ENCODE results near the gene MOB3B. TPM values are rescaled to one million over a fixed set of nuclear protein-coding genes. Genes with fewer than 3 reads are reported as not detected.

The MOB3B gene
- total RNA-seq, 2 experiments from 2014 or later = 0.25 to 0.30 TPM

- Histone ChIP-seq H3K4me1 (ENCODE audit: insufficient read depth, low read length) (no peaks in the 10 kb centered on the region), H3K27me3 (ENCODE audit: control insufficient read depth in 1 of 2, insufficient read depth in 2 of 2, low read length in 2 of 2) (no peaks in the 10 kb centered on the region), H3K4me3 (ENCODE audit: low read length) (no peak overlapping the region), H3K36me3 (ENCODE audit: insufficient read depth, low read length) (no peaks in the 10 kb centered on the region), H3K27ac (ENCODE audit: low read depth in 1 of 2, low read length in 2 of 2) (no peak overlapping the region), H3K9me3 (ENCODE audit: control insufficient read depth in 1 of 2, insufficient read depth in 1 of 2, low read length in 2 of 2) (peaks cover 0 to 4% of the 10 kb centered on the region in 2 experiments)
- no peak overlapping the region for H3K4me3 Mint-ChIP-seq
- POLR2A ChIA-PET = no interaction called here
- no peak for TF ChIP-seq CTCF (IDR thresholded peaks at IDR 0.05)
- DNase-seq (peak in 2 of 14 experiments; percentile 13 to 32), ATAC-seq (ENCODE audit: poor library complexity) (no peak)
- CTCF ChIA-PET = no interaction called here
- peaks cover 6% of the 10 kb centered on the region for H3K36me3 Mint-ChIP-seq (ENCODE audit: low read depth)
- intact Hi-C loops (cut with DNase I, micrococcal nuclease) = loop anchor here in 1 of 2 experiments (10.0 kb wide), 1 partner anchor 66 kb away; no protein-coding TSS in a partner anchor
- no peak overlapping the region for H3K27ac Mint-ChIP-seq
- H3K27me3 Mint-ChIP-seq = no peaks in the 10 kb centered on the region
- peaks cover under 1% of the 10 kb centered on the region for H3K4me1 Mint-ChIP-seq (ENCODE audit: low read depth)
- H3K9me3 Mint-ChIP-seq = no peaks in the 10 kb centered on the region
These were observed 38.5 kb downstream of the MOB3B start for GRCh38 chr9:27491154-27491553.

GRCh38 chr9:27489087-27489876 is 40.3 kb downstream of the MOB3B start:
- intact Hi-C loops (cut with DNase I, micrococcal nuclease) = loop anchor here in 1 of 2 experiments (10.0 kb wide), 1 partner anchor 54 kb away; no protein-coding TSS in a partner anchor
- Mint-ChIP-seq H3K36me3 (ENCODE audit: low read depth) (peaks cover 6% of the 10 kb centered on the region), H3K4me1 (ENCODE audit: low read depth) (peaks cover 17% of the 10 kb centered on the region), H3K9me3 (no peaks in the 10 kb centered on the region), H3K27ac (no peak overlapping the region), H3K27me3 (no peaks in the 10 kb centered on the region), H3K4me3 (no peak overlapping the region)
- no peak overlapping the region for H3K27ac ChIP-seq (ENCODE audit: low read depth in 1 of 2, low read length in 2 of 2)
- H3K4me1 ChIP-seq (ENCODE audit: insufficient read depth, low read length) = no peaks in the 10 kb centered on the region
- CTCF ChIA-PET = interaction anchor here (0.6 kb wide), 1 partner anchor 32 kb away, joined by 3 read pairs; no protein-coding TSS in a partner anchor
- H3K4me3 ChIP-seq (ENCODE audit: low read length) = no peak overlapping the region
- H3K9me3 ChIP-seq (ENCODE audit: control insufficient read depth in 1 of 2, insufficient read depth in 1 of 2, low read length in 2 of 2) = peaks cover 0 to under 1% of the 10 kb centered on the region in 2 experiments
- DNase-seq = no peak
- no peak for ATAC-seq (ENCODE audit: poor library complexity)
- POLR2A ChIA-PET = no interaction called here
- TF ChIP-seq CTCF (IDR thresholded peaks at IDR 0.05) = no peak
- no peaks in the 10 kb centered on the region for H3K36me3 ChIP-seq (ENCODE audit: insufficient read depth, low read length)
- H3K27me3 ChIP-seq (ENCODE audit: control insufficient read depth in 1 of 2, insufficient read depth in 2 of 2, low read length in 2 of 2) = no peaks in the 10 kb centered on the region

GRCh38 chr9:27487927-27488326 is 41.7 kb downstream of the MOB3B start:
- ChIA-PET CTCF (no interaction called here), POLR2A (no interaction called here)
- peaks cover 4% of the 10 kb centered on the region for H3K36me3 Mint-ChIP-seq (ENCODE audit: low read depth)
- H3K36me3 ChIP-seq (ENCODE audit: insufficient read depth, low read length) = no peaks in the 10 kb centered on the region
- H3K27me3 ChIP-seq (ENCODE audit: control insufficient read depth in 1 of 2, insufficient read depth in 2 of 2, low read length in 2 of 2) = no peaks in the 10 kb centered on the region
- H3K27ac Mint-ChIP-seq = no peak overlapping the region
- DNase-seq (no peak), ATAC-seq (ENCODE audit: poor library complexity) (no peak)
- no peaks in the 10 kb centered on the region for H3K9me3 Mint-ChIP-seq
- no peaks in the 10 kb centered on the region for H3K27me3 Mint-ChIP-seq
- peaks cover 17% of the 10 kb centered on the region for H3K4me1 Mint-ChIP-seq (ENCODE audit: low read depth)
- H3K27ac ChIP-seq (ENCODE audit: low read depth in 1 of 2, low read length in 2 of 2) = no peak overlapping the region
- TF ChIP-seq CTCF (IDR thresholded peaks at IDR 0.05) = no peak
- no peak overlapping the region for H3K4me3 ChIP-seq (ENCODE audit: low read length)
- H3K9me3 ChIP-seq (ENCODE audit: control insufficient read depth in 1 of 2, insufficient read depth in 1 of 2, low read length in 2 of 2) = no peaks in the 10 kb centered on the region
- no peaks in the 10 kb centered on the region for H3K4me1 ChIP-seq (ENCODE audit: insufficient read depth, low read length)
- H3K4me3 Mint-ChIP-seq = no peak overlapping the region
- intact Hi-C loops (cut with DNase I, micrococcal nuclease) = loop anchor here in 1 of 2 experiments (10.0 kb wide), 1 partner anchor 53 kb away; no protein-coding TSS in a partner anchor
